ENCODE results near the gene ERP27. TPM values are rescaled to one million over a fixed set of nuclear protein-coding genes. Genes with fewer than 3 reads are reported as not detected.

The ERP27 gene
- total RNA-seq, 1 donor from 2014 or later, result 0.87 TPM

GRCh38 chr12:14927267-14927666 lies 11.1 kb downstream of the ERP27 start:
- TF ChIP-seq CTCF (IDR thresholded peaks at IDR 0.05), result no peak
- peaks cover 45% of the 10 kb centered on the region for H3K4me1 Mint-ChIP-seq (ENCODE audit: low read depth)
- no peaks in the 10 kb centered on the region for H3K9me3 Mint-ChIP-seq (ENCODE audit: low read depth)
- no peak overlapping the region for H3K27ac Mint-ChIP-seq (ENCODE audit: unreplicated experiment)
- H3K36me3 Mint-ChIP-seq (ENCODE audit: low read depth), result no peaks in the 10 kb centered on the region
- no peaks in the 10 kb centered on the region for H3K27me3 Mint-ChIP-seq (ENCODE audit: low read depth)
- no peak for DNase-seq (ENCODE audit: low spot score)
- no peak overlapping the region for H3K4me3 Mint-ChIP-seq (ENCODE audit: unreplicated experiment)

GRCh38 chr12:14924541-14924940 lies 13.8 kb downstream of the ERP27 start:
- H3K9me3 Mint-ChIP-seq (ENCODE audit: low read depth), result no peaks in the 10 kb centered on the region
- no peaks in the 10 kb centered on the region for H3K36me3 Mint-ChIP-seq (ENCODE audit: low read depth)
- DNase-seq (ENCODE audit: low spot score), result no peak
- no peak for TF ChIP-seq CTCF (IDR thresholded peaks at IDR 0.05)
- H3K27me3 Mint-ChIP-seq (ENCODE audit: low read depth), result no peaks in the 10 kb centered on the region
- H3K4me3 Mint-ChIP-seq (ENCODE audit: unreplicated experiment), result no peak overlapping the region
- H3K27ac Mint-ChIP-seq (ENCODE audit: unreplicated experiment), result no peak overlapping the region
- H3K4me1 Mint-ChIP-seq (ENCODE audit: low read depth), result peaks cover 21% of the 10 kb centered on the region

GRCh38 chr12:14923944-14924343 lies 14.4 kb downstream of the ERP27 start:
- Mint-ChIP-seq H3K27ac (ENCODE audit: unreplicated experiment) (no peak overlapping the region), H3K36me3 (ENCODE audit: low read depth) (no peaks in the 10 kb centered on the region), H3K27me3 (ENCODE audit: low read depth) (no peaks in the 10 kb centered on the region), H3K9me3 (ENCODE audit: low read depth) (no peaks in the 10 kb centered on the region), H3K4me1 (ENCODE audit: low read depth) (peaks cover 15% of the 10 kb centered on the region), H3K4me3 (ENCODE audit: unreplicated experiment) (no peak overlapping the region)
- DNase-seq (ENCODE audit: low spot score), result no peak
- no peak for TF ChIP-seq CTCF (IDR thresholded peaks at IDR 0.05)

- Mint-ChIP-seq H3K9me3 (ENCODE audit: low read depth) (no peaks in the 10 kb centered on the region), H3K4me3 (ENCODE audit: unreplicated experiment) (no peak overlapping the region), H3K4me1 (ENCODE audit: low read depth) (no peaks in the 10 kb centered on the region), H3K27ac (ENCODE audit: unreplicated experiment) (no peak overlapping the region), H3K36me3 (ENCODE audit: low read depth) (no peaks in the 10 kb centered on the region), H3K27me3 (ENCODE audit: low read depth) (no peaks in the 10 kb centered on the region)
- DNase-seq (ENCODE audit: low spot score), result no peak
- no peak for TF ChIP-seq CTCF (IDR thresholded peaks at IDR 0.05)
Measured at GRCh38 chr12:14921218-14921617, 17.1 kb downstream of the ERP27 start.

GRCh38 chr12:14920475-14921126 lies 17.7 kb downstream of the ERP27 start:
- H3K27me3 Mint-ChIP-seq (ENCODE audit: low read depth), result no peaks in the 10 kb centered on the region
- H3K4me1 Mint-ChIP-seq (ENCODE audit: low read depth), result no peaks in the 10 kb centered on the region
- DNase-seq (ENCODE audit: low spot score), result no peak
- no peaks in the 10 kb centered on the region for H3K9me3 Mint-ChIP-seq (ENCODE audit: low read depth)
- no peak overlapping the region for H3K4me3 Mint-ChIP-seq (ENCODE audit: unreplicated experiment)
- H3K27ac Mint-ChIP-seq (ENCODE audit: unreplicated experiment), result no peak overlapping the region
- no peaks in the 10 kb centered on the region for H3K36me3 Mint-ChIP-seq (ENCODE audit: low read depth)
- TF ChIP-seq CTCF (IDR thresholded peaks at IDR 0.05), result no peak

All from chondrocyte (in vitro differentiated cells).